Upper lobe of left lung (tissue), 6 donors: ENCODE results near the gene TBL1Y. TPM values are rescaled to one million over a fixed set of nuclear protein-coding genes. Genes with fewer than 3 reads are reported as not detected.

ENCODE experiments used
- ATAC-seq, 2 donors: fragments of 200-7000 bp; cut with Tn5 transposase; one replicate each; pipeline ENCODE4 v1.9.1; 2022; ENCODE audit warnings: mild to moderate bottlenecking in 2 of 2, moderate library complexity in 2 of 2; ENCODE audit not compliant: low FRiP score in 2 of 2
- DNase-seq, 2 donors: peaks; one replicate each; pipeline ENCODE4 v3.0.0-alpha.2; 2019 to 2020
- H3K27ac ChIP-seq, 4 donors: fragments of 200-600 bp; sonication (generic); one replicate each; pipeline ENCODE4 v1.5.1; 2016 to 2019
- H3K27me3 ChIP-seq, 4 donors: fragments of 200-600 bp; sonication (generic); one replicate each; pipeline ENCODE4 v1.5.1; 2017 to 2019
- H3K36me3 ChIP-seq, 4 donors: fragments of 200-600 bp; sonication (generic); one replicate each; pipeline ENCODE4 v1.5.1; 2016 to 2019
- H3K4me1 ChIP-seq, 4 donors: fragments of 200-600 bp; sonication (generic); one replicate each; pipeline ENCODE4 v1.5.1; 2018 to 2019
- H3K4me3 ChIP-seq, 4 donors: fragments of 200-600 bp; sonication (generic); one replicate each; pipeline ENCODE4 v1.5.1; 2017 to 2019; ENCODE audit warnings: mild to moderate bottlenecking in 2 of 4, moderate library complexity in 1 of 4
- H3K9me3 ChIP-seq, 4 donors: fragments of 200-600 bp; sonication (generic); one replicate each; pipeline ENCODE4 v1.5.1; 2018 to 2019
- EP300 ChIP-seq, 4 donors: sonication (generic); formaldehyde crosslinking; IDR thresholded peaks; one replicate each; pipeline ENCODE4 v1.5.1; 2017; ENCODE audit warnings: antibody characterized with exemption in 4 of 4, control low read depth in 2 of 4
- POLR2A ChIP-seq, 4 donors: fragments of 450-650 bp; IDR thresholded peaks; one replicate each; pipeline ENCODE4 v1.5.1; 2016 to 2017; ENCODE audit warnings: antibody characterized with exemption in 4 of 4, mild to moderate bottlenecking in 2 of 4
- POLR2AphosphoS5 ChIP-seq, 2 donors: sonication (generic); formaldehyde crosslinking; IDR thresholded peaks; one replicate each; pipeline ENCODE4 v1.5.1; 2017; ENCODE audit warnings: antibody characterized with exemption in 2 of 2
- WGBS, 2 donors: methylation state at CpG; one replicate each; pipeline ENCODE4 v1.1.5; 2017 to 2018; 5-methylcytosine and 5-hydroxymethylcytosine counted together
- total RNA-seq, 6 donors: library from RNA; depleted of rRNA in 4 of 6; stranded (reverse); fragments of >200 nt in 4 of 6; gene quantifications; one replicate each; pipeline versions ENCODE4 v1.1.0 to v1.2.1, GENCODE V29; 2016 to 2021
- TF ChIP-seq, protein P1 (sequence below), 6 experiments: fragments of 450-650 bp in 4 of 6; fragments of 200-600 bp in 2 of 6; sonication (generic) in 2 of 6; IDR thresholded peaks; one replicate each; pipeline ENCODE4 v1.5.1; 2016 to 2019; ENCODE audit warnings: antibody characterized with exemption in 6 of 6
- donor health status: DM: no; HTN: no; CAD: no; lungs with moderate emphysema.
- donor health status: DM: no; HTN: yes; CAD: no; lungs with severe emphysema.

The TBL1Y gene
- total RNA-seq, 6 donors from 2014 or later, result 1.4 to 4.2 (median 1.5) TPM; not detected in 3

DNA sequence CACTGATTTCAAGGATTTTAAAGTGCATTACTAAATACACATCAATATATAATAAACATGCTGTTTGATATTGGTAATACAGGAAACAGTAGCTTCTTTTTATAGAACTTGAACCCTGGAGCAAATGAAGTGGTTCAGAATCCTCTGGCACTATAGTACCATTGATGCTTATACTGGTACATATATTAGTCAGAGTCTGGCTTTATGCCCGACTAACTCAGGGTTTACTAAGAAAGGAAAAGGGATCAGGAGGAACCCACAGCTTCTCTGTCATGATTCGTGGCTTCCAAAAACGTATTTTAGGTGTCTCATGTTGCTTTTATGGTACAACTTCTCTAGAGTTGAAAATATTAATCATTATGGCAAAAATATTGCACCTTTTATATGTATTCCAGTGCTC is 72.7 kb downstream of the TBL1Y start:
- DNase-seq (no peak), ATAC-seq (no peak)

DNA sequence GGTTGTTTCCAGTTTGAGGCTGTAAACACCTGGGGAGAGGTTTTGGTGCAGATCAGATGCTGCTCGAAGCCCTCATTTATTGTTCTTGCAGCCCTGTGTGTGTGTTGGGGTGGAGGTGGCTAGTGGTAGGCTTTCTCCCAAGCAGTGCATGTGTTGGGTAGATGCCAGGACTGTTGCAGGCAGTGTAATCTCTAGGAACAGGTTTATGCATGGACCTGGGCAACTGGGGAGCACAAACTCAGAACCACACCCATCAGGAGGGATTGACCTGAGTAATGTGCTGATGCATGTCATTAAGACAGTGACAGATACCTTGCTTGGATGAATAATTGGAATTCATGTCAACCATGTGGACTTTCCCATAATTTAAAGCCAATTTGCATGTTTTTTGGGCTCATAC is 77.3 kb downstream of the TBL1Y start:
- no peak overlapping the region for H3K27ac ChIP-seq
- TF ChIP-seq EP300 (IDR thresholded peaks at IDR 0.05) (no peak), POLR2A (IDR thresholded peaks at IDR 0.05) (no peak), POLR2AphosphoS5 (IDR thresholded peaks at IDR 0.05) (no peak)
- TF ChIP-seq, protein P1, sequence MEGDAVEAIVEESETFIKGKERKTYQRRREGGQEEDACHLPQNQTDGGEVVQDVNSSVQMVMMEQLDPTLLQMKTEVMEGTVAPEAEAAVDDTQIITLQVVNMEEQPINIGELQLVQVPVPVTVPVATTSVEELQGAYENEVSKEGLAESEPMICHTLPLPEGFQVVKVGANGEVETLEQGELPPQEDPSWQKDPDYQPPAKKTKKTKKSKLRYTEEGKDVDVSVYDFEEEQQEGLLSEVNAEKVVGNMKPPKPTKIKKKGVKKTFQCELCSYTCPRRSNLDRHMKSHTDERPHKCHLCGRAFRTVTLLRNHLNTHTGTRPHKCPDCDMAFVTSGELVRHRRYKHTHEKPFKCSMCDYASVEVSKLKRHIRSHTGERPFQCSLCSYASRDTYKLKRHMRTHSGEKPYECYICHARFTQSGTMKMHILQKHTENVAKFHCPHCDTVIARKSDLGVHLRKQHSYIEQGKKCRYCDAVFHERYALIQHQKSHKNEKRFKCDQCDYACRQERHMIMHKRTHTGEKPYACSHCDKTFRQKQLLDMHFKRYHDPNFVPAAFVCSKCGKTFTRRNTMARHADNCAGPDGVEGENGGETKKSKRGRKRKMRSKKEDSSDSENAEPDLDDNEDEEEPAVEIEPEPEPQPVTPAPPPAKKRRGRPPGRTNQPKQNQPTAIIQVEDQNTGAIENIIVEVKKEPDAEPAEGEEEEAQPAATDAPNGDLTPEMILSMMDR (IDR thresholded peaks at IDR 0.05), result no peak
- DNase-seq (no peak), ATAC-seq (no peak)
- no peak overlapping the region for H3K4me3 ChIP-seq
- H3K36me3 ChIP-seq, result no peaks in the 10 kb centered on the region
- no peaks in the 10 kb centered on the region for H3K4me1 ChIP-seq
- 89% methylated on average over 1 of the region's 1 CpG; no CpG with 5 or more reads in 1 of the 2 donors for WGBS, 2 donors
- H3K27me3 ChIP-seq, result no peaks in the 10 kb centered on the region
- no peaks in the 10 kb centered on the region for H3K9me3 ChIP-seq

More for the DNA sequence above, 72.7 kb downstream of the TBL1Y start:
- H3K4me1 ChIP-seq, result no peaks in the 10 kb centered on the region
- no peaks in the 10 kb centered on the region for H3K36me3 ChIP-seq
- no peak overlapping the region for H3K4me3 ChIP-seq
- H3K27me3 ChIP-seq, result no peaks in the 10 kb centered on the region
- no peaks in the 10 kb centered on the region for H3K9me3 ChIP-seq
- TF ChIP-seq POLR2A (IDR thresholded peaks at IDR 0.05), result no peak
- TF ChIP-seq, protein P1 (IDR thresholded peaks at IDR 0.05), result no peak
- no peak for TF ChIP-seq POLR2AphosphoS5 (IDR thresholded peaks at IDR 0.05)
- TF ChIP-seq EP300 (IDR thresholded peaks at IDR 0.05), result no peak
- WGBS, 2 donors, result 61% methylated on average over 3 of the region's 3 CpGs; no CpG with 5 or more reads in 1 of the 2 donors
- no peak overlapping the region for H3K27ac ChIP-seq

DNA sequence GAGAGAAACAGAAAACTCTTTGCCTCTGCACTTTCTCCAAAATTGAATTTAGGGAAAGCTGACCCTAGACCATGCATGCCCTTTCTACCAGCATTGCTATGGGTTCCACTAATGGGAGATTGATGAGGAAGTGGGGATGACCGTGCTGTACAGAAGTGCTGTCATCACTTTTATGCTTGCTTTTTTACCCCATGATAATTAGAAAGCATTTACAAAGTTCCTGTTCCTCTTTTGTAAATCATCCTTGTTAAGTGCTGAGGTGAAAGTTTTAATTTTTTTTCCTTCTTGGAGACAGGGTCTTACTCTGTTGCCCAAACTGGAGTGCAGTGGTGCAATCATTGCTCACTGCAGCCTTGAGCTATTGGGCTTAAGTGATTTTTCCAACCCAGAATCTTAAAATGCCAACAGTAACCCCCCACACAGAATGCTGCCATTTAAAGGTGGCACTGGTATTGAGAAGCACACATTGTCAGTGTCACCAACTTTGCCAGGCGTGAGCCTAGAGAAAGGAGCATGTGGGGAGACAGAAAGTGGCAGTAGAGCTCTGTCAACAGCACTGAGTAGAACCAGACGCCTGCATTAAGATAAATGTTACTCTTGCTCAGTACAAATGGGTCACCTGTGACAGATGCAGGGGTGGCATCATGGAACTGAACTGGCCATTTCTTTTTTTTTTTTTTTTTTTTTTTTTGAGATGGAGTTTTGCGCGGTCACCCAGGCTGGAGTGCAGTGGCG is 79.6 kb downstream of the TBL1Y start:
- ATAC-seq (no peak), DNase-seq (no peak)
- H3K9me3 ChIP-seq, result no peaks in the 10 kb centered on the region
- H3K27ac ChIP-seq, result no peak overlapping the region
- no peak overlapping the region for H3K4me3 ChIP-seq
- 88% methylated on average over 6 of the region's 6 CpGs; no CpG with 5 or more reads in 1 of the 2 donors for WGBS, 2 donors
- H3K27me3 ChIP-seq, result no peaks in the 10 kb centered on the region
- no peaks in the 10 kb centered on the region for H3K4me1 ChIP-seq
- no peaks in the 10 kb centered on the region for H3K36me3 ChIP-seq
- no peak for TF ChIP-seq POLR2AphosphoS5 (IDR thresholded peaks at IDR 0.05)
- TF ChIP-seq EP300 (IDR thresholded peaks at IDR 0.05), result no peak

DNA sequence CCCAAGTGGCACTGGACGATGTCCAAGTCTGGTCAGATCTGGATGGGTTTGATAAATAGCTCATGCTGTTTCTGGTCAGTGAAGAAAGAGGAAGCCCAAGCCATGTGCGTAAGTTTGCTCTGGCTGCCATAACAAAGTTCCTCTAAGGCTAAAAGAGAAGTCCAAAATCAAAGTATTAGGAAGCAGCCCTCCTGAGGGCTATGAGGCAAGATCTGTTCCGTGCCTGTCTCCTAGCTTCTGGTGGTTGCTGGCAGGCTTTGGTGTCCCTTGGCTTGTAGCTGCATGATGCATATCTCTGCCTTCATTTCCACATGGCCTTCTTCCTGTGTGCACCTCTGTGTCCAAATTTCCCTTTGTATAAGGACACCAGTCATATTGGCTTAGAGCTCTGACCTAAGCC is 81.5 kb downstream of the TBL1Y start:
- WGBS, 2 donors, result 48% methylated on average over 3 of the region's 3 CpGs; no CpG with 5 or more reads in 1 of the 2 donors
- ATAC-seq (no peak), DNase-seq (no peak)
- Histone ChIP-seq H3K27me3 (no peaks in the 10 kb centered on the region), H3K4me1 (no peaks in the 10 kb centered on the region), H3K9me3 (no peaks in the 10 kb centered on the region), H3K36me3 (no peaks in the 10 kb centered on the region), H3K27ac (no peak overlapping the region), H3K4me3 (no peak overlapping the region)
- TF ChIP-seq POLR2A (IDR thresholded peaks at IDR 0.05) (no peak), EP300 (IDR thresholded peaks at IDR 0.05) (no peak), POLR2AphosphoS5 (IDR thresholded peaks at IDR 0.05) (no peak)
- TF ChIP-seq, protein P1 (IDR thresholded peaks at IDR 0.05), result no peak

DNA sequence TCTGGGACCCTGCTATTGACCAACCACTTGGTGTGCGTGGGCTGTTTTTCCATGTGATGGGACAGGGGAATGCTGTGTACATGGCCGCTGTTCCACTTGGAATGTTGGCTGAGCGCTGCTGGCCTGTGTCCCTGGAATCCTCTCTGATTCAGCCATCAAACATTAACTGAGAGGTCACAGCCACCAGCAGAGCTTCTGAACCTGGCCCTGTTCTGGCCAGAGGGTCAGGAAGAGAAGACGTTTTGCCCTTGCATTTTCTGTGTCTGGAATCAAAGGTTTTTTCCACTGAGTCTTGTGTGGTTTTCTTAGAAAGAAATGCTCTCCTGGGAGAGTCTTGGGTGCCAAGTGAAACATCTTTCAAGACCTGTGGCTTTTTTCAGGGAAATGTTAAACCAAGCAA is 85.5 kb downstream of the TBL1Y start:
- TF ChIP-seq POLR2A (IDR thresholded peaks at IDR 0.05), result no peak
- no peak for TF ChIP-seq EP300 (IDR thresholded peaks at IDR 0.05)
- TF ChIP-seq, protein P1 (IDR thresholded peaks at IDR 0.05), result no peak
- no peak for TF ChIP-seq POLR2AphosphoS5 (IDR thresholded peaks at IDR 0.05)
- WGBS, 2 donors, result 0% methylated on average over 1 of the region's 4 CpGs; no CpG with 5 or more reads in 1 of the 2 donors
- no peak overlapping the region for H3K27ac ChIP-seq
- ATAC-seq, result no peak
- no peaks in the 10 kb centered on the region for H3K27me3 ChIP-seq
- no peaks in the 10 kb centered on the region for H3K36me3 ChIP-seq
- no peaks in the 10 kb centered on the region for H3K9me3 ChIP-seq
- no peaks in the 10 kb centered on the region for H3K4me1 ChIP-seq
- no peak overlapping the region for H3K4me3 ChIP-seq
- DNase-seq, result no peak
